ENCODE data around the gene TGFBR3L. TPM values are rescaled to one million over a fixed set of nuclear protein-coding genes. Genes with fewer than 3 reads are reported as not detected.
"Not testable (repeated sequence)": the region's sequence is repeated elsewhere in the genome, so short reads cannot be mapped to it uniquely, and the experiment has no call there.

TGFBR3L gene
- polyA plus RNA-seq, 1 donor from 2014 or later = not detected

DNA sequence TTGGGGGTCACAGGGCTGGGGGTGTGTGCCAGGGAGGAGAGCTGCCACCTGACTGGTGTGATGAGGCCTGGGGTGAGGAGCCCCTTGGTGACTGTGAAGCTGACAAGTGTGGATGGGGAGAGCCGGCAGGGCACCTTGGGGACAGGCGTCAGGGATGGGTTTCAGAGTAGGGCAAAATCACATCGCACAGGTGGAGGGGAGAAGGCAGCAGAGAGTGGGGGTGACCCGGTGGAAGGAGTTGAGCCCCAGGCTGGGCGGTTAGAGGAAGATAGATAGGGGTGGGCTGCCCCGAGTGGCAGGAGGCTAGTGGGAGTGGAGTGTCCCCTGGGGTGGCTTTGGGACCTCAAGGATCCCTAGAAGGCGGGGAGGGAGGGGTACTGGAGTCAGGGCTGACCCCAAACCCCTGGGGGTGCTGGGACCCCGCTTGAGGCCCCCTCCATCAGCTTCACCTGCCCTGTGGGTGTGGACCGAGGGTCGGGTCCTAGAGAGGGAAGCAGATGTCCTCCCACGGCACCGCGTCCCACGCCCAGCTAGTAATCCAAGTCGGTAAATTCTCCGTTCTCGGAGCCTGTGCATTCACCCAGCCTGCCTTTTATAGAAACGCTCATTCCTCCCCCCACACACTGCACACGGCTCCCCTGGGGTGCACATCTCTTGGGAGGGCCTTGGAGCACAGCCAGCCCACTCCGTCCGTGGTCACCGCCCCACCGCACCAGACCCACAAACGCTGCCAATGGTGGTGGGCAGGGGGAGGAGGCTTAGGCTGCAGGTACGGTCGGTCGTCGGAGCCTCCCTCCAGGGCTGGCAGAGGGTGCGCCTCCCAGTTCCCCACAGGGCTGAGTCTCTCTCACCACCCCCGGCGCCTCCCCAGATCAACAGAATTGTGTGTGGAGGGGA lies 8.9 kb downstream of the TGFBR3L start:
- Mint-ChIP-seq H3K27ac (peak overlapping the region in 1 of 3 donors; percentile 64), H3K9me3 (peaks cover 0 to 2% (median 0%) of the 10 kb centered on the region in 3 donors), H3K4me1 (peaks cover 11 to 15% (median 12%) of the 10 kb centered on the region in 3 donors), H3K36me3 (peaks cover 4% of the 10 kb centered on the region), H3K27me3 (peaks cover 7% of the 10 kb centered on the region), H3K4me3 (peak overlapping the region in 1 of 4 donors; percentile 38)

DNA sequence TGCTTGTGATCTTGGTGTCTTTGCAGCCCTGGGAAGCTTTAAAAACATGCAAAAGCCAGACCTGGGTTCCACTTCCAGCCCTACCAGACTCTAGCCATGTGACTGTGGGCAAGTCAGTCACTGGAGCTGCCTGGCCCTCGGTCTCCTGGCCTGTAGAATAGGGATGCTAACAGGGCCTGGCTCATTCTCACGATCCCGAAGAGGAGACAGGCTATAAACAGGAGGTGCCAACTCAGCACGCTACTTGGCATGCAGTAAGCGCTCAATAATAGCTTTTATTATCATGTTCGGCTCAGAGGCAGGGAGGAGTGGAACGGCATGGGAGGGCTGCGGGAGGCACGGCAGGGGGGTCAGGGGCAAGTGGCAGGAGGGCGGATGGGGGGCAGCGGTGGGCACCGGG lies 9.6 kb downstream of the TGFBR3L start:
- peaks cover 11 to 16% (median 12%) of the 10 kb centered on the region in 3 donors for H3K4me1 Mint-ChIP-seq
- peaks cover 7% of the 10 kb centered on the region for H3K27me3 Mint-ChIP-seq
- H3K9me3 Mint-ChIP-seq = peaks cover 0 to 2% (median 0%) of the 10 kb centered on the region in 3 donors
- peak overlapping the region in 1 of 3 donors; percentile 64 for H3K27ac Mint-ChIP-seq
- H3K4me3 Mint-ChIP-seq = peak overlapping the region; percentile 10 to 74 (median 40)
- H3K36me3 Mint-ChIP-seq = peaks cover 4% of the 10 kb centered on the region

DNA sequence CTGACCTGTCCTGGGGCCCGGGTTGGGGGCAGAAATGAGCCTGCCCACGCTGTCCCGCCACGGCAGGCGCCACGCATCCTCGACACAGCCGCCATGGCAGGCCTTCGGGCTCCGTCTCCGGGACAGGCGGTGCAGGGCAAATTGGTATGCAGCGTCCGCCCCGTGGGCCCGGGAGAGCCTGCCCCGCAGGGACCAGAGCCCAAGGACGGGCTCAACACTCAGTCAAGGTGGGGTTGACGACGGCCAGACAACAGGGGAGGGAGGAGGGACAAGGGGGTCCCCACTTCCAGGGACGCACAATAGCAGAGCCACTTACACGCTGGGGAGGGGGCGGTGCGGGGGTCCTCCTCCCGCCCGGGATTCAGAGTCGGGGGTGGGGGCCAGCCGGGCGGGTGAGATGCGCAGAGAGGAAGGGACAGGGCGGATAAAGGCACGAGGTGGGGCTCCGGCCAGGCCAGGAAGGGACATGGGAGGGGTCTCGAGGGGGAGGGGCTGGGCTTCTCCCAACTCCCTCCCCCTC lies 10.1 kb downstream of the TGFBR3L start:
- H3K27ac Mint-ChIP-seq = peak overlapping the region in 1 of 3 donors; percentile 64
- H3K27me3 Mint-ChIP-seq = peaks cover 5% of the 10 kb centered on the region
- peak overlapping the region in 3 of 4 donors; percentile 12 to 71 (median 68) for H3K4me3 Mint-ChIP-seq
- peaks cover 4% of the 10 kb centered on the region for H3K36me3 Mint-ChIP-seq
- peaks cover 0 to under 1% (median 0%) of the 10 kb centered on the region in 3 donors for H3K9me3 Mint-ChIP-seq
- peaks cover 10 to 13% (median 10%) of the 10 kb centered on the region in 3 donors for H3K4me1 Mint-ChIP-seq

DNA sequence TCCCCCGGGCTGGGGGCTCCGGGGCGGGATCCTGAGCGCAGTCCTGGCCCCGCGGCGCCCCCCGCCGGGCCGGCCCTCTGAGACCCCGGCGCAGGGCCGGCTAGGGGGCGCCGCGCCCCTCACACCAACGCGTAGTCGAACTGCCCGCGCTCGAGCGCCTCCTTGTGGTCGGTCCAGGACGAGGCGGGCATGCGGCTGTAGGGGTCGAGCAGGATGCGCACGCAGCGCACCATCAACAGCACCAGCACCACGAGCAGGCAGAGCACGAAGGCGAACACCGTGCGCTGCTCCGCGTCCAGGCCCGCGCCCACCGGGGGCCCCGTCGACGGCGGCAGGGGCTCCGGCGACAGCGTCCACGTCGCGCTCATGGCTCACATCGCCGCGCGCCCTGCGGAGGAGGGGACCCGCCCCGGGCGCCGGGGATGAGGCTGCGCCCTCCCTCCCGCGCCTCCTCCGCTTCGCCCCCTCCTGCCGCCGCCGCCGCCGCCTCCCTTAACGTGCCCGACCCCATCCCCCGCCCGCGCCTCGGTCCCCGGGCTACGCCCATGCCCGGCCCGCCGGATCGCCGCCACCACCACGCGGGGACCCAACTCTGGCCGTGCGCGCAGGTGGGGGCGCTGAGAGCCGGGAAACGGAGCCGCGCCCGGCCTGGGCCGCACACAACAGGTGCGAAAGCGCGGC lies 10.7 kb downstream of the TGFBR3L start:
- peaks cover 6 to 7% (median 7%) of the 10 kb centered on the region in 3 donors for H3K4me1 Mint-ChIP-seq
- no peaks in the 10 kb centered on the region for H3K9me3 Mint-ChIP-seq
- peak overlapping the region; percentile 12 to 93 (median 85) for H3K4me3 Mint-ChIP-seq
- peaks cover 4% of the 10 kb centered on the region for H3K36me3 Mint-ChIP-seq
- H3K27me3 Mint-ChIP-seq = peaks cover 1% of the 10 kb centered on the region
- H3K27ac Mint-ChIP-seq = peak overlapping the region in 2 of 3 donors; percentile 36 to 90

DNA sequence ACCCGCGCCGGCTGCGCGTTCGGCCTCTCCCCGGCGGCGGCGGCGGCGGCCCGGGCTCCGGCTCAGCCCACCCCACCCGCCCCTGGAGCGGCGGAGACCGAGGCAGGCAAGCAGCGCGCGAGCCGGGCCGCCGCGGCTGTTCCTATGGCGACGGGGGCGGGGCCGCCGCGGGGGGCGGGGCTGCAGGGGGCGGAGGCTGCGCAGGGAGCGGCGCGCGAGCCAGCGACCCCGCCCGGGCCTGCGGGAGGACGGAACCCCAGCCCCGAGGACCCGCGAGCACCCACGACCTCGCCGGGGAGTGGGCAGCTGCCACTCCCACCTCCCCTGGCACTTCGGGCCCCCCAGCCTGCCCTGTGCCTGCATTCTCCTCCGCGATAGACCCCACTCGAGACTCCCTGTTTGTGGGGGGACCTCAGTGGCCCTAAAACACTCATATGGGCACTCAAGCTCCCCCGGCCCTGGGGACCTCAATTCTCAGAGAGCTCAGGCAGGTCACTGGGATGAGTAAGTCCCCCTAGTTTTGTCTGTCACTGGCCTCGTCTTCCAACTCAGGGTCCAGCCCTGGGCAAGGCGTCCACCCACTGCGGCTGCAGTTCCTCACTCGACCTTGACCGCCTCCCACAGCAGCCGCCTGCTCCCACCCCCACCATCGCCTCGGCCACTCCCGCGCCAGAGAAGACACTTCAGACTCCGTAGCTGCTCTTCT lies 11.5 kb downstream of the TGFBR3L start, which contains the start of gene CTXN1:
Gene CTXN1 (minus strand): TSS at position 115 of the 706 bp plus-strand sequence. CDS start 597 bp downstream, outside the sequence.
- Mint-ChIP-seq H3K4me1 (peaks cover 3 to 7% (median 3%) of the 10 kb centered on the region in 3 donors), H3K27ac (peak within 1 kb of the TSS in 2 of 3 donors; percentile 36 to 90), H3K27me3 (peaks cover 1% of the 10 kb centered on the region), H3K9me3 (no peaks in the 10 kb centered on the region), H3K36me3 (peaks cover 4% of the 10 kb centered on the region), H3K4me3 (peak within 1 kb of the TSS; percentile 53 to 93 (median 85))

DNA sequence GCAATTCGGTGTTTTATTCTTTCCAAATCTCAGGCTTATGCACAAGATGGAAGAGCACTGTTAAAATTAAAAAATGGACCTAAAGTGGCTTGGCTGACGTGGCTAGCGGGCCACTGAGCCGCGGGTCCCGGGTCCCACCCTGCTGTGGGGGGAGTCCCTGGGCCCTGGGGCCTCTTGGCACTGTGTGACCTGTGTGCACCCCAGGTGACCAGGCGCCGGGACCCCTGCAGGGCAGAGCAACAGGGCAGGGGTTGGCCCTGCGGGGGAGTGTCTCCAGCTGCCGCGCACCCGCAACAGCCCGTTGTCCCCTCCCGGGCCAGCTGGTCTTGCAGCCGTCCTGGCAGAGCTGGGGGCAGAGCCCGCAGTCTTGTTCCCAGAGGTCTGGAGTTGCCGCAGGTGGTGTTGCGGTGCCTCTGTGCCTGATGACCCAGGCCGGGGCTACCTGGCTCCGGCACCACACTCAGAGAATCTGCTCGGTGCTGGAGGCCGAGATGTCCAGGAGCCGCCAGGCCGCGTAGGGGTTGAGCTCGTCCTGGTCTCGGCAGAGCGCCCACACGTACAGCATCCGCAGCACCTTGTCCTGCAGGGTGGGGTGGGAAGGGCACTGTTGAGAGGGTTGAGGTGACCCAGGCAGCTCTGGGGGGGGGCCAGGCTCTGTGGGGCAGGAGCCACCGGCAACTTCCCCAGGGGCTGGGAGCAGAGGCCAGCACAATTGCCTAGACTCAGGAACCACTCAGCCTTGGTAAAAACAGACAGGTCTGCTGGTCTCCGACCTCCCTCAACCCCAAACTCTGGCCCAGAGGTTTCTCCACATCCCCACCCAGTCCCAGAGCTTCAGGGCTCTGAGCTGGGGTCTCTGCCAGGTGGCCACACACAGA lies 12.3 kb downstream of the TGFBR3L start:
- Mint-ChIP-seq H3K36me3 (peaks cover 4% of the 10 kb centered on the region), H3K9me3 (no peaks in the 10 kb centered on the region), H3K27me3 (peaks cover 1% of the 10 kb centered on the region), H3K4me1 (peaks cover 3 to 7% (median 3%) of the 10 kb centered on the region in 3 donors), H3K27ac (peak overlapping the region; percentile 23 to 73 (median 46)), H3K4me3 (peak overlapping the region in 3 of 4 donors; percentile 3 to 53 (median 52))

DNA sequence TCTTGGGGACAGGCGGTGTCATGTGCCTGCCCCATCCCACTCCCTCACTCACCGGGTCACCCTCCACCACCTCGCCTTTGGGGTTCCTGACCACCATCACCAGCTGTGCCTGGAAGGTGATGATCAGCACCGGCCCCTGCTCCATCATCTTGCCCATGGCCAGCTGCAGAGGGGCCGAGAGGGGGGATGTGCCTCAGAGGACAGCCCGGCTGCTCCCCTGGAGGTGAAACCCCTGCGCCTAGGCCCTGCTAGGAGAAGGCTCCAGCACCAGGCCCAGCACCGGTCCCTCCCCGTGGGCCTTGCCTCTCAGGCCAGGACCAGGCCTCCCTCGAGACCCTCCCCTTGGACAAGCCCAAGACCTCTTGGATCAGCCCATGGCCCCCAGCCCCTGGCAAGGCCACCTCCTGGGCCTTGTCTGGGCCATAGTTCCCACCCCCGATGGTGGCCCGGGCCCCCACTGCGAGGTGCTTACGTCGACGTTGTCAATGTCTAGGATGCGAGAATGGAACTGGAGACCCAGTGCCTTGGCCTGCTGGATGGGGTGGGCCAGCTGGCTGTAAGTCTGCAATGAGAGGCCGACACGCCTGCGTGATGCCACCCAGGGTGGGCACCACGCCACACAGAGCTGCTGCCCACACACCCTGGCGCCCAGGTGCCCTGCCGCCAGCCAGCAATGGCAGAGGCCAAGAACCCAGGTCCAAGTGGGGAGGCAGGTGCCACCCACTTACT lies 13.1 kb downstream of the TGFBR3L start:
- Mint-ChIP-seq H3K4me3 (peak overlapping the region; percentile 9 to 85 (median 34)), H3K27me3 (peaks cover 1% of the 10 kb centered on the region), H3K9me3 (no peaks in the 10 kb centered on the region), H3K27ac (peak overlapping the region; percentile 23 to 76 (median 53)), H3K36me3 (peaks cover 4% of the 10 kb centered on the region), H3K4me1 (peaks cover 1 to 7% (median 3%) of the 10 kb centered on the region in 3 donors)

DNA sequence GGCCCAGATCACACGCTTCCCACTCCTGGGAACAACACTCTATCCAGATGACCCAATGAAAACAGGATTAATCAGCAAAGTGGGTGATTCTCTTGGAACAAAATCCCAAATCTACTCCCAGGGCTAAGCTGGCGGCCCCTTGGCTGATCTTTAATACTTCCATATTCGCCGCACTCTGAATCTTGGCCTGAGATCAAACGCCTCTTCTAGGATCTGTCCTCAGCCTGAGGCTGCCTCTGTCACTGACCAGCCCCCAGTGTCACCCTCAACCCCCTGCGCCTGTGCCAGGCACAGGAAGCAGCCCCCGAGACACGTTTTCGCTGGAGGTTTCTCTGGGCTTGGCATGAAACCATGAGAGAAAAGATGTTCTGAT lies 13.7 kb downstream of the TGFBR3L start:
- no peaks in the 10 kb centered on the region for H3K9me3 Mint-ChIP-seq
- peak overlapping the region; percentile 21 to 85 (median 55) for H3K4me3 Mint-ChIP-seq
- H3K36me3 Mint-ChIP-seq = peaks cover 4% of the 10 kb centered on the region
- H3K27me3 Mint-ChIP-seq = peaks cover 1% of the 10 kb centered on the region
- H3K4me1 Mint-ChIP-seq = peaks cover 1 to 7% (median 1%) of the 10 kb centered on the region in 3 donors
- peak overlapping the region in 2 of 3 donors; percentile 53 to 76 for H3K27ac Mint-ChIP-seq

DNA sequence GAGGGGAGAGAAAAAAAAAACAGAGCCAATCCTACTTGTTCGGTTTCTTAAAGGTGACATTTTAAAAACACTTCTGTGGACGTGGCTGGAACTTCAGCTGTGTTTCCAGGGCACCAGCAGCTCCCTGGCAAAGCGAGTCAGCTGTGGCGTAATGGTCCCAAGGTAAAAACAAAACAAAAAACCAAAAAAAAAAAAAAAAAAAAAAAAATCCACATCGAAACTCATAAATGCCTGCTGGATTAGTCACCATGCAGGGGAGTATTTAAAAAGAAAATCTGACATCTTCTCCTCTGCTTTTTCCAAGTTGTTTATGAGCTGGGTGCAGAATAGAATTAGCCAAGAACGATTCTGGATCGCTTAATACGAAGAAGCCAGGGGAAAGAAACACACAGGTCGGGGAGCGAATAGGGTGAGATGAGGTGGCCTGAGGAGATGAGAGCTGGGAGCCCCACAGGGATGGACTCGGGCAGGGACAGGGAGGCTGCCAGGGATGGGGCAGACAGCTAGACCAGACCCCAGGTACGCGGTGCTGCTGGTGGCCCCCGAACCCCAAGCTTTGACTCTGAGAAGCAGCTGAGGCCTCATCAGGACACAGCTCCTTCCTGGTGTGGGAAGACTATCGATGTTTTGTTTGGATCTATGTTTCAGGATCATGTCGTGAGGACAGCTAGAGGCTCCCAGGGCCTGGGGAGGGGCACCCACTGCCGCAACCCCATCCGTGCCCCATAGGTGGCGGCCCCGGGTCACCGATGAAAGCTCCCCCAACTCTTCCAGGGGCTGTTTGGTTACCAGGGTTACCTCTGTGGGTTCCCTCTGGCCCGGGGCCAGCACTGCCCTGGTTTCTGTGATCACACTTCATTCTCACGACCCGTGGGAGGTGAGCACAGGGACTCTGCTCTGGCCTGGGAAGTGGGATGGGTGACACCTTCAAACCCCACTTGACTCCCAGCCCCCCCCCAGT lies 14.4 kb downstream of the TGFBR3L start:
- H3K36me3 Mint-ChIP-seq = peaks cover 4% of the 10 kb centered on the region
- H3K9me3 Mint-ChIP-seq = no peaks in the 10 kb centered on the region
- H3K4me1 Mint-ChIP-seq = peaks cover 1 to 7% (median 1%) of the 10 kb centered on the region in 3 donors
- peak overlapping the region; percentile 58 to 96 (median 83) for H3K27ac Mint-ChIP-seq
- peak overlapping the region in 3 of 4 donors; percentile 30 to 85 (median 63) for H3K4me3 Mint-ChIP-seq
- peaks cover 1% of the 10 kb centered on the region for H3K27me3 Mint-ChIP-seq

DNA sequence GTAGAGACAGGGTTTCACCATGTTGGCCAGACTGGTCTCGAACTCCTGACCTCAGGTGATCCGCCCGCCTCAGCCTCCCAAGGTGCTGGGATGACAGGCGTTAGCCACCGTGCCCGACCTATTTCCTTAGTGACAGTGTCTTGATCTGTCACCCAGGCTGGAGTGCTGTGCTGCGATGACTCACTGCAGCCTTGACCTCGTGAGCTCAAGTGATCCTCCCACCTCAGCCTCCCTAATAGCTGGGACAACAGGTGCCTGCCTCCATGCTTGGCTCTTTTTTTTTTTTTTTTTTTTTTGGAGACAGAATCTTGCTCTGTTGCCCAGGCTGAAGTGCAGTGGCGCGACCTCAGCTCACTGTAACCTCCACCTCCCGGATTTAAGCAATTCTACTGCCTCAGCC lies 15.4 kb downstream of the TGFBR3L start:
- not testable (repeated sequence) for H3K4me3 Mint-ChIP-seq, H3K36me3 Mint-ChIP-seq, H3K27ac Mint-ChIP-seq, H3K4me1 Mint-ChIP-seq, H3K27me3 Mint-ChIP-seq, H3K9me3 Mint-ChIP-seq

DNA sequence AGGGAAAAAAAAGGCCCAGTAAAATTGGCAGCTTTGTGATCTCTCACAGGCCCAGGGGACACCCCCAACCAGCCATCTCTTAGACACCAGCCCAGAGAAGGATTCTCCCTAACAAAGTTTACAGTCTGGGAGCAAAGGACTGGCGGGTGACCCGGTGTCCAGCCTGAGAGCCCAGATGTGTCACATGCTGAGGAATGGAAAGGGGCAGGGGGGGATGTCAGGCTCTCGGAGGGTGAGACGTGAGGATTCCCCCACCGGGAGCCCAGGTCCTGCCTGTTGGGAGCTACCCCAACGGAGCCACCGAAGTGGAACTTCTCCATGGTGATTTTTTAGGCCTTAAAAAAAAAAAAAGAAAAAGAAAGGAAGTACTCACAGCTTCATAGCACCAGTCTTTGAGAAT lies 16.1 kb downstream of the TGFBR3L start:
- Mint-ChIP-seq H3K27me3 (peaks cover 1% of the 10 kb centered on the region), H3K4me1 (peaks cover 0 to 7% (median 0%) of the 10 kb centered on the region in 3 donors), H3K36me3 (peaks cover 4% of the 10 kb centered on the region), H3K9me3 (no peaks in the 10 kb centered on the region), H3K27ac (no peak overlapping the region), H3K4me3 (no peak overlapping the region)
